Measurements from ENCODE around the gene TCP11L2. TPM values are rescaled to one million over a fixed set of nuclear protein-coding genes. Genes with fewer than 3 reads are reported as not detected.

Gene TCP11L2
- total and polyA plus RNA-seq, 2 of the 8 experiments (the other 6 are each of a cell fraction or from before 2014, with no cell fraction given), result 2.1 to 7.1 TPM

DNA sequence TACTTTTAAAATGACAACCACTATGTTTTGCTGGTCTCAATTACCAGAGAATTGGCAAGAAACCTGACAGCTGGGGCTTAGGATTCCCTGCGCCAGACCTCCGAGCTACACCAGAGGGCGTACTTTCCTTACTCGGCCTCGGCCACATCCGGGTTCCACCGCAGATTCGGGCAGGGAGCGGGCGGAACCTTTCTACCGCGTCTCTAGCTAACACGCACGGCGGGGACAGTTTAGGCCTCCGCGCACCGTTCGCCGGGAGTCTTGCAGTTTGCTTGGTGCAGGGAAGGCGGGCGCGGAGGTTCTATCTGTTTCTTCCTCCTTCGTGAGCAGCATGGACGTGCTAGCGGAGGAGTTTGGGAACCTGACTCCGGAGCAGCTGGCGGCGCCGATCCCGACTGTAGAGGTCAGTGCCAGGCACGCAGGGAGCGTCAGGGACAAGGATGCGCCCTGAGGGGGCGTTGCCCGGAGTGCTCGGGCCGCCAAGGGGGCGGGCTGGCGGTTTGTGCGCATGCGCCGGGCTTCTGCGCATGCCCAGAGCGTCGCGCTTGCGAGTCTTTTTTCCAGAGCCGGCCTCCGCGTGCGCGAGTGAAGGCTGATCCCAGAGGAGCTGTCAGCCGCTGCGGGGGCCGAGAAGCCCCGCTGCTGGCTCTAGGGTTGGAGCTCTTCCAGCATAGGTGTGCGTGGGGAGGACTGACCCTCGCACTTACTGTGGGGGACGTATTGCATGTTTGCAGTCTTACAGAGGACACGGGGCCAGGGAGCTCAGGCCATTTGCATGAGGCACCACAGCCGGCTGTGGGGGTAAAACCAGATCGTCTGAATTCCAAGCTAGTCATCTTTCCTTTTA lies 55.2 kb downstream of the TCP11L2 start, which contains the start of gene POLR3B:
Gene POLR3B, plus strand, starts transcription at position 200 of the 847 bp plus-strand sequence. Its CDS starts 132 bp downstream, at position 332.
- FAIRE-seq, result no peak
- Histone ChIP-seq H3K9me3 (ENCODE audit: insufficient read depth in 2 of 2, low read depth in 1 of 2, low read length in 1 of 2) (no peaks in the 10 kb centered on the region), H3K27ac (ENCODE audit: low read depth, low read length) (peak within 1 kb of the TSS; percentile 90), H2BK15ac (ENCODE audit: low read length) (no peak within 1 kb of the TSS), H3K79me1 (ENCODE audit: low read depth, low read length) (0 out of 2 replicates have a peak, but pooled peaks cover 2% of the 10 kb centered on the region), H3K9ac (replicated peaks in 1 of 4; ENCODE audit: extremely low read depth in 1 of 4, low read depth in 3 of 4, low read length in 3 of 4) (peak within 1 kb of the TSS; percentile 50 to 85 (median 84)), H2BK20ac (ENCODE audit: low read length) (no peak within 1 kb of the TSS), H3K14ac (ENCODE audit: insufficient read length) (no peak within 1 kb of the TSS), H2BK120ac (replicated peaks; ENCODE audit: low read depth, low read length) (no peak within 1 kb of the TSS), H3K4me3 (ENCODE audit: extremely low read depth in 1 of 4, insufficient read depth in 2 of 4, low read depth in 3 of 4, low read length in 4 of 4) (peak within 1 kb of the TSS; percentile 64 to 91 (median 84)), H3K4ac (replicated peaks; ENCODE audit: insufficient read length, low read depth, low read length) (peak within 1 kb of the TSS; percentile 97), H3K18ac (ENCODE audit: extremely low read depth, low read length) (peak within 1 kb of the TSS; percentile 99), H3K4me1 (replicated peaks in 1 of 4; ENCODE audit: control insufficient read depth in 3 of 4, insufficient read depth in 4 of 4, low read length in 3 of 4) (peaks cover 0 to 3% (median under 1%) of the 10 kb centered on the region in 4 experiments; a peak in 4 of 7 replicates), H3K23me2 (ENCODE audit: low read depth, low read length) (peaks cover 4% of the 10 kb centered on the region; the same call in 1 of the 2 replicates), H3K4me2 (ENCODE audit: insufficient read depth in 1 of 2, low read depth in 2 of 2, low read length in 2 of 2) (peak within 1 kb of the TSS; percentile 74 to 87), H3K79me2 (ENCODE audit: control insufficient read depth in 1 of 2, insufficient read depth in 2 of 2, low read length in 2 of 2) (peaks cover 3 to 15% of the 10 kb centered on the region in 2 experiments; a peak in 2 of 4 replicates), H2BK12ac (ENCODE audit: low read depth, low read length) (no peak within 1 kb of the TSS; the same call in 1 of the 2 replicates), H2AFZ (ENCODE audit: low read length) (peak within 1 kb of the TSS; percentile 99), H3K56ac (replicated peaks; ENCODE audit: insufficient read length, low read depth, low read length) (peak within 1 kb of the TSS; percentile 95), H3K27me3 (replicated peaks in 1 of 4; ENCODE audit: control insufficient read depth in 3 of 4, extremely low read depth in 1 of 4, insufficient read depth in 3 of 4, low read length in 3 of 4) (no peaks in the 10 kb centered on the region), H3K23ac (ENCODE audit: insufficient read length) (no peak within 1 kb of the TSS), H4K5ac (ENCODE audit: insufficient read length, low read depth, low read length) (peak within 1 kb of the TSS; percentile 99), H4K91ac (replicated peaks; ENCODE audit: insufficient read length, low read length) (peak within 1 kb of the TSS; percentile 92), H3K36me3 (ENCODE audit: control insufficient read depth in 2 of 4, insufficient read depth in 4 of 4, low read length in 3 of 4) (no peaks in the 10 kb centered on the region), H4K20me1 (replicated peaks in 1 of 2; ENCODE audit: control insufficient read depth in 1 of 2, insufficient read depth in 2 of 2, low read length in 2 of 2) (no peaks in the 10 kb centered on the region), H2AK5ac (ENCODE audit: low read depth, low read length) (no peak within 1 kb of the TSS), H4K8ac (ENCODE audit: extremely low read depth, insufficient read depth, low read length) (peak within 1 kb of the TSS; percentile 95), H2BK5ac (ENCODE audit: low read depth, low read length) (peak within 1 kb of the TSS; percentile 88)
- ChIA-PET POLR2A (ENCODE audit: partially characterized antibody) (interaction anchor here (0.7 to 2.3 kb wide), 8 partner anchors 10 to 562 kb away, joined by 3 to 15 read pairs (median 3); no protein-coding TSS in a partner anchor), CTCF (ENCODE audit: partially characterized antibody) (interaction anchor here (0.7 to 4.3 kb wide), 30 partner anchors 10 to 563 kb away, joined by 3 to 33 read pairs (median 4); partner anchors contain the start of gene TCP11L2)
- DNase-seq (ENCODE audit: low read depth in 1 of 2, low spot score in 2 of 2), result peak; percentile 81 to 94
- WGBS, 2 experiments (ENCODE audit: extremely low coverage in 1 of 2, insufficient coverage in 1 of 2, insufficient read length in 1 of 2, insufficient replicate concordance in 2 of 2, low coverage in 1 of 2, low lambda C conversion rate in 2 of 2, missing lambda C conversion rate in 1 of 2), result 2% methylated on average over 60 of the region's 63 CpGs; no CpG with 5 or more reads in 1 of the 2 experiments
- peak; percentile 64 for TF ChIP-seq CREB1 (IDR thresholded peaks at IDR 0.05)
- peak; percentile 99 for TF ChIP-seq ASH2L (IDR thresholded peaks at IDR 0.05; ENCODE audit: low read length)
- no peak for TF ChIP-seq BACH1 (IDR thresholded peaks at IDR 0.05; ENCODE audit: low read length)
- TF ChIP-seq NRF1 (IDR thresholded peaks at IDR 0.05; ENCODE audit: low read depth, low read length), result peak; percentile 94
- no peak for TF ChIP-seq TCF12 (IDR thresholded peaks at IDR 0.05; ENCODE audit: low read depth, low read length)
- peak; percentile 81 for TF ChIP-seq TAF1 (IDR thresholded peaks at IDR 0.05; ENCODE audit: low read depth, low read length)
- TF ChIP-seq CBX5 (IDR thresholded peaks at IDR 0.05; ENCODE audit: low read depth, low read length), result no peak
- no peak for TF ChIP-seq BRCA1 (IDR thresholded peaks at IDR 0.05; ENCODE audit: low read depth, low read length)
- peak; percentile 62; the same call in 1 of the 2 replicates for TF ChIP-seq RBBP5 (IDR thresholded peaks at IDR 0.05; ENCODE audit: borderline replicate concordance, low read depth, low read length)
- TF ChIP-seq RFX5 (IDR thresholded peaks at IDR 0.05; ENCODE audit: borderline replicate concordance, low read depth, low read length), result no peak
- no peak for TF ChIP-seq SIX5 (IDR thresholded peaks at IDR 0.05; ENCODE audit: low read depth, low read length)
- TF ChIP-seq EZH2 (IDR thresholded peaks at IDR 0.05; ENCODE audit: low read depth, low read length, severe bottlenecking), result no peak
- TF ChIP-seq SP1 (IDR thresholded peaks at IDR 0.05; ENCODE audit: low read depth, low read length), result no peak
